NCI-H187 treated with DMSO at 0.1 percent for 48 hours (cell line): ENCODE data around the gene SLCO1C1.
A peak's percentile ranks its signal among the peaks of the same experiment; 100 is the strongest.
"Not testable (repeated sequence)": the region's sequence is repeated elsewhere in the genome, so short reads cannot be mapped to it uniquely, and the experiment has no call there.

Experiments
- DNase-seq: peaks from one replicate; lab custom pipeline; 2025; lab: John Stamatoyannopoulos, UW

The SLCO1C1 gene, protein sequence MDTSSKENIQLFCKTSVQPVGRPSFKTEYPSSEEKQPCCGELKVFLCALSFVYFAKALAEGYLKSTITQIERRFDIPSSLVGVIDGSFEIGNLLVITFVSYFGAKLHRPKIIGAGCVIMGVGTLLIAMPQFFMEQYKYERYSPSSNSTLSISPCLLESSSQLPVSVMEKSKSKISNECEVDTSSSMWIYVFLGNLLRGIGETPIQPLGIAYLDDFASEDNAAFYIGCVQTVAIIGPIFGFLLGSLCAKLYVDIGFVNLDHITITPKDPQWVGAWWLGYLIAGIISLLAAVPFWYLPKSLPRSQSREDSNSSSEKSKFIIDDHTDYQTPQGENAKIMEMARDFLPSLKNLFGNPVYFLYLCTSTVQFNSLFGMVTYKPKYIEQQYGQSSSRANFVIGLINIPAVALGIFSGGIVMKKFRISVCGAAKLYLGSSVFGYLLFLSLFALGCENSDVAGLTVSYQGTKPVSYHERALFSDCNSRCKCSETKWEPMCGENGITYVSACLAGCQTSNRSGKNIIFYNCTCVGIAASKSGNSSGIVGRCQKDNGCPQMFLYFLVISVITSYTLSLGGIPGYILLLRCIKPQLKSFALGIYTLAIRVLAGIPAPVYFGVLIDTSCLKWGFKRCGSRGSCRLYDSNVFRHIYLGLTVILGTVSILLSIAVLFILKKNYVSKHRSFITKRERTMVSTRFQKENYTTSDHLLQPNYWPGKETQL

DNA sequence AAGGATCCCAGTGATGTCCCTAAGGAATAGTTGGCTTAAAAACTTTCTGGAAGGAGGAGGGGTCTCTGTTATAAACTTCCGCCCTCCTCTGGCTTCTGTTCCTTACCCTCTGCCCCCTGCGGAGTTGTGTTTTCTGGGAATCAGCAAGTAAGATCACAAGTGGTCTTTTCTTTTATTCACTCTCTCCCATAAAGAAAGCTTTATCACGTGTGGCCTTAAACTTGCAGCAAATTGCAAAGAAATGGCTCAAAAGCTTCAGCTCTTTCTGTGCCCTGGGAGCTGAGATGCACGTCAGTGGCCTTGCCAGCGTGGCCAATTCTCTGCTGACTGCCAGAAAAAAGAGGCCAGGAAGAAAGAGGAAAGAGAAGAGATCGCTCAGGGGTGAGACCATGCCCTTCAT lies at the start of gene SLCO1C1:
SLCO1C1 (plus strand) TSS at position 101 of the 400 bp plus-strand sequence. CDS start 4,245 bp downstream, outside the sequence.
- DNase-seq: no peak

DNA sequence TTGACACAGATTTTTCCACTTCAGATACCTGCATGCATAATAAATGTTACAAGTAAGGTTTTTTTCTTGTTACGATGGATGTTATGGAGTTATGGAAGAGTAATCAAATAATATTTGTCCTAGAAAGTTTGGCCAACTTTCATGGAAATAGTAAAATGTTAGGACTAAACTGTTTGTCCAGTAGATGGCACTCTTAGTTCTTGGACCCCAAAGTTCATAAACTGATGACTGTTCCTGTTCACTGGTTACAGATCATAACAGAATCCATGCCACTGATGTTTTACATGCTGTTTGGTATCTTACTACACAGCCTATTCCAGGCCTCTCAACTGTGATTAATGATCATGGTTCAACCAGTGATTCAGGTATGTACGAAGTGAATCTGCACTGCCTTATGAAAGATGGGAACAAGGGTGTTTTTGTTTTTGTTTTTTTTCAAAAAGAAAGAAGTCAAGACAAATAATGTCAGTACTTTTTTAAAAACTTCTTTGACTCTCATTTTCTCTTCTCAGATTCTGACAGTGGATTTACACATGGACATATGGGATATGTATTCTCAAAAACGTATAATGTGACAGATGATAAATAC lies 48.8 kb upstream of the SLCO1C1 start:
- peak; percentile 51 for DNase-seq

DNA sequence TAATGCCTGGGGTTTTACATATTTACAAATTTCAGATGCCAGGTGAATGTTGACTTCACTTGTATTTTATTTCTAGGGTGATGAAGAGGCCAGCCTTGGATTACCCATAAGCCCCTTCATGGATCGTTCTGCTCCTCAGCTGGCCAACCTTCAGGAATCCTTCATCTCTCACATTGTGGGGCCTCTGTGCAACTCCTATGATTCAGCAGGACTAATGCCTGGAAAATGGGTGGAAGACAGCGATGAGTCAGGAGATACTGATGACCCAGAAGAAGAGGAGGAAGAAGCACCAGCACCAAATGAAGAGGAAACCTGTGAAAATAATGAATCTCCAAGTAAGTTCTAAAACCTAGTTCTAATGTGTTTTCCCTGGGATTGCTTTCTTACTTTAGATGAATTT lies 41.3 kb upstream of the SLCO1C1 start:
- no peak for DNase-seq

DNA sequence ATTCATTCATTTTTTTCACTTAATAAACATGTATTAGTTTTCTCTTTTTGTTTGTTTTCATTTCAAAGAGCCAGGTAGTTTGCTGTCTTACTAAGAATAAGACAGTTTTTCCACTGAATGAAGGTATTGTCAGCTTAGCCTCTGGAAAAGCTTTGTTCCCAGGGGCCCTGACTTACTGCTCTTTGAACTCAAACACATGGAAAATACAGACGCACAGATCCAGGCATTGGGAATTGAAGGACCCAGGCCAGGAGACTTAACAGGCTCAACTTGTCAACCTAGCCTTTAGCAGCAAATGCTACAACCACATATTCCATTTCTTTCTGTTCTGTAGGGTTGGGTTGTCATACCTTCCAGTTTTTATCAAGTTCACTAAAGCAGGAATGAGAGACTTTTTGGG lies 38.5 kb upstream of the SLCO1C1 start:
- no peak for DNase-seq

DNA sequence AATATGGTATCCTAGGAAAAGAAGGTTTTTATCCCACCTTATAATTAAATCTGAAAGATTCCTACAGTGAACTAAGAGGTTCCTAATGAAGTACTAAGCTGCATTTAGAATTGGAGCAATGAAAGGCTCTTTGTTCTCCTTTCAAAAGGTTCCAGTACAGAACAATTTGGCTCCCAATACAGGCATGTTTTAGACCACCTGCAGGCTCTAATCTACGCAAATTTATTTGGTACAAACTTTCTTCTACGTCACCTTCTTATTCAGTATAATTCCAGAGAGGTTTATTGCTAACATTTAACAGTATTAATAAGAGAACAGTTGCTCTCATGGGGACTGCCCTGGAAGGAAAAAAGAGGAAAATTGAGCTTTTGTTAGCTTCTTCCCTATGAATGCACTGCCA lies 37.6 kb upstream of the SLCO1C1 start:
- no peak for DNase-seq

DNA sequence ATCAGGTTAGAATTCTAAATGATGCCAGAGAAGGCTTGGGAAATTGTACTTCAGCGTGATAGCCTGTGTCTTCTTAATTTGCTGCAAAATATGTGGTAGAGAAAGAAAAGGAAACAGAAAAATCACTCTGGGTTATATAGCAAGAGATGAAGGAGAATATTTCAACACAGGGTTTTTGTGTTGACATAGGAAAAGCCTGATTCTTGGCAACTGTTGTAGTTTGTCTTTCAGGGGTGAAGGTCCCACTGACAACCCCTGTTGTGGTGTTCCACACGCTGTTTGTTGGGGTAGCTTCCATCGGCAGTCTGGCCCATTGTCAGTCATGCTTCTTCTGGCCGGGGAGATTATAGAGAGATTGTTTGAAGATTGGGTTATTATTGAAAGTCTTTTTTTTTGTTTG lies 13.8 kb upstream of the SLCO1C1 start:
- DNase-seq: no peak

DNA sequence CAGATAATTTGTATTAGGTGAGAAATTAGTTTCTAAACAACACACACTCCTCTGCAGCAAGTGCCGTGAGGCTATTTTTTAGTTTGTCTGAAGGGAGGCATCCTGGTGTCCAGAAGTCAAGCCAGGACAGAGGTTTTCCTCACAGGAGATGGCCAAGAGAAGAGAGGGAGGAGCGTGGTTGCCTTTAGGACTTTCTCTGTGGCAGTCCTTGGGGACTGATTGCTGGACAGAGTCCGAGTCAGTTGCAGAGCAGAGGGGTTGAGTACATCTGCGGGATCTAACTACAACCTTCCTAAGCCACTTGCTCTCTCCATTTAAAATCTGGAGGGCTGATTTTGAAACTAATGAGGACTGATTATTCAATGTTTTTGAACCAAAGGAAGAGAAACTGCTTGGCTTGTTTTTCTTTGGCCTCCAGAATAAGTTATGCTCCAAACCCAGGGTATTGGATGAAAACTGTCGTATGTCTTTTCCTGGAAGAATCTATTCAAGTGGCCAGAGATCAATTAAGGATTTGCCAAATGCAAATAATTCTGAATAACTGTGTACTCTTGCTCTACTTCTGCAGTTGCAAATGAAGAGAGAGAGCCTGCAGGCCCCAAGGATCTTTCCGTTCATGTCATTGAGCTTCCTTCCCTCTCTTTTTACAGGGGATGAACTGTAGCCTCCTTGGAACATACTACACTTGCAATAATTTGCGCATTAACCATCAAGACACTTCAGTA lies 1.2 kb downstream of the SLCO1C1 start:
- DNase-seq: no peak

DNA sequence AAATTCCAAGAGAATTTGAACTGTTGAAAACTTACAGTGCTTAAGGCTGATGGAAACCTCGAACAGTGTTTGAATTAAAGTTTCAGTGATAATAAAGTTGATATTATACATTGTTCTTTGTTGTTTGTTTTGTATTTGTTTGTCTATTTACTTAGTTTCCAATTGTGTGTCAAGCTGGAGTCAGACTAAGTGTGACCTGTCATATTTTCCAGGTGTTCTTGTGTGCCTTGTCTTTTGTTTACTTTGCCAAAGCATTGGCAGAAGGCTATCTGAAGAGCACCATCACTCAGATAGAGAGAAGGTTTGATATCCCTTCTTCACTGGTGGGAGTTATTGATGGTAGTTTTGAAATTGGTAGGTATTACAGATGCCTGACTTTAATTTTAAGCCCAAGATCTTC lies 6.0 kb downstream of the SLCO1C1 start:
- no peak for DNase-seq

DNA sequence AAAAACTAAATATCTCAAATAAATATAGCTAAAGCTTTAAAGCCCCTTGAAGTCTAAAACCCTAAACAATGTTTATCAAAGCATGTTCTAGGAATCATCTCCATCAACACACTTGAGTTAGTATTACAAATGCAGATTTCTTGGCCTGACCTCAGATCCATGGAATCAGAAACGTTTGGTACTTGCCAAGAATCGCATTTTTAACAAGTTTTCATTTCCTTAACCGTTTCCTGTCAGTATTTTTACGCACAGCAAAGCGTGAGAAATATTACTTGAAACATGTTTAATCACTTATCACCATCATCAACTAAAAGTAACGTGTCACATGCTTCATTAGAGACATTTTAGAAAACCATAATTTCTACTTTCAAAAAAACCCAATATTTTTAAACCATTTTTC lies 9.7 kb downstream of the SLCO1C1 start:
- DNase-seq: no peak

DNA sequence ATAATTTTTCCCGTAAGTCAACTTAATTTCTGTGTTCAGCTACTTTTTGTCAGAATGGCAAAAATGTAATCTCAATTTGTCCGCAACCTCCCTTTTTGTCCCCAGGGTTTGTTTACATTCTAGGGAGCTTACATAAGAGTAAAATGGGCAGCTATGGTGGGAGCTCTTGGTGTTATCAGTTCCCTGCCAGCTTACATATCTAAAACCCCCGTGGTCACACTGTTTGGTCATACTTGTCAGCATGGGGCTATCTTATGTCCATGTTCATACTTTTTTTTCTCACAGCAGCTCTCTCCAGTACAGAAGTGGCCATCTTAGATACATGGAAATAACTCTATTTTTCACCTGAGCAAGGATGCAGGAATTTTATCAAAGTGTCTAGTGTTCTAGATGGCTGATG lies 16.7 kb downstream of the SLCO1C1 start:
- no peak for DNase-seq

DNA sequence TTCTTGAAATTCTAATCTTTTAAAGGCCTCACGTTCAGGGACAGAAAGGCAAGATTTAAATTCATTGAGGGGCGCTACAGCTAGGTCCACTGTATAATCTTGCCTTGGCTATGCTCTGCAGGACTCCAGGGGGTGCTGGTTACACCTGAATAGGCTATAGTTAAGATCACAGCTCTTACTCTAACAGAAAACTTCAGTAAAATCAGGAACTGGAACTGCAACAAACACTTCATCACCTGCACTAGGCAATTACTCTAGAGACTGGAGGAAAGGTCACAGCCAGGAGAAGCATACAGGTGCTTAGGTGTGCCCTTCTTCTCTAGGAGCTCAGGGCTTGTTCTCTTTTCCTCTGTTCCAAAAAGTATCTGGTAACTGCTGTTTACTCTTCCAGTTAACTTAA lies 20.9 kb downstream of the SLCO1C1 start:
- DNase-seq: no peak

DNA sequence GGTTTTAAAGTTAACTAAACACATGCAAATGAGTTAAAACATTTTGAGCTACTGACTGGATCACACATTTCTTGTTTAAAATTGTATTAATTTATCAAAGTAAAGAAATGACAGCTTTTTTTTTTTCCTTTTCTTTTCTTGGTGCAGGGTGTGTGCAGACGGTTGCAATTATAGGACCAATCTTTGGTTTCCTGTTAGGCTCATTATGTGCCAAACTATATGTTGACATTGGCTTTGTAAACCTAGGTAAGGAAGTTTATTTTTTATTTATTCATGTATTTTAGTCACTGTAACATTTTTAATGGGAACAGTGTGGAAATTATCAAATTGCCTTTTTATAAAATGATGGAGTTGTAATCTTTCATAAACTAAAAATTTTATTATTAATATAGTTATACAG lies 21.9 kb downstream of the SLCO1C1 start:
- no peak for DNase-seq

DNA sequence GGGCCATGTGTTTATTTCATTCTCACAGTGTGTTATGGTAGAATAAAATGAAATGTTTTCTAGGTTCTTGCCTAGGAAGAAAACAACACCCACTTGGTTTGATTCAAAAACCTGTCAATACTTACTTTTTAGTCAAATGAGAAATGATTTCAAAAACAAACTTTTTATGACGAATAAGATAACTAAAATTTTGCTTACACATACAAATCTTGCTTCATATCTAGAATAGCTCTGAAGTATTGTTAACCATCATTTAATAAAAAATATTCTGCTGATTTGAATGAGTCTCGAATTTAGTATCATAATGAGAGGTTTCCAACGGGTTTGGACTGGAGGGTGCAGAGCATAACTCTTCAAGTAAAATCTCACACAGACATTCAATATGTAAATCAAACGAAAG lies 23.2 kb downstream of the SLCO1C1 start:
- DNase-seq: no peak

DNA sequence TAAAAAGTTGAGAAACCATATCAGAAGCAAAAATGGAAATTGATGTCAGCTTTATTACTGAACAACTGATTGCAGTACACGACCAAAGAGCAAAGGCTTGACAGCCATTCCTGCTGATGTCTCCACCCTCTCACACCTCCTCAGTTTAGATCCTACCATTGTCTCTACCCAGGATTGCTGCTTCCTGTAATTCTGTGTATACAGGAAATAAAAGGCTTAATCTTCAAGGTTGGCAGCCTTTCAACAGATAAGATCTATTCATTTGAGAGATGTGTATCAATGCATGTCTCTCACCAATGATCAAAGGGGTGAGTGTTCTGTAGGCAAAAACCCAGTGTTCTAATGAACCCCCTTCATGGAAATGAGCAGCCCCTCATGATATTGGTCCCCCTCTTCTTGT lies 27.0 kb downstream of the SLCO1C1 start:
- no peak for DNase-seq

DNA sequence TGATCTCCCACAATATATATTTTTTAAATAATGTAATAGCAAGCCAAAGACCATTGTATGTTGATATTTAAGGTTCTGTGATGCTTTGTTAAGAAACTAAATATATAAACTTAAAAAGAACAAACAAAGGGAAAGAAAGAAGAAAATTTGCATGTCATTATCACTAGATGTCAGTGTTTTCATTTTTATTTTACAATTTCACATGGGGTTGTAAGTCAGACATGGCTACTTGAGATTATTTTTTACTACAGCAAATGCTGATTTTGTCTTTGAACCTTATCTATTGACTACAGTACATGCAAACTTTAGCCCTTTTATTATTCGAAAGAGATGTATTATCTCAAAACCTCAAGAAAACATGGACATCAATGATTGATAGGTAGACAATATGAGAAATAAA lies 36.1 kb downstream of the SLCO1C1 start:
- DNase-seq: no peak

DNA sequence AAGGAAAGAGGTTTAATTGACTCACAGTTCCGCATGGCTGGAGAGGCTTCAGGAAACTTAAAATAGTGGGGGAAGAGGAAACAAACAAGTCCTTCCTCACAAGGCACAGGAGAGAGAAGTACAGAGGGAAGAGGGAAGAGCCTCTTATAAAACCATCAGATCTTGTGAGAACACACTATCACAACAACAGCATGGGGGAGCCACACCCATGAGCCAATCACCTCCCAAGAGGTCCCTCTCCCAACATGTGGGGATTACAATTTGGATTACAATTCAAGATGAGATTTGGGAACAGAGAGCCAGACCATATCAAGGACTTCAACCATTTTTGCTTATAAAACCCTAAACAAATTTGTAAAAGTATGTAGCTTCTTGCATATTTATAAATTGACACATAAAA lies 45.8 kb downstream of the SLCO1C1 start:
- DNase-seq: no peak

DNA sequence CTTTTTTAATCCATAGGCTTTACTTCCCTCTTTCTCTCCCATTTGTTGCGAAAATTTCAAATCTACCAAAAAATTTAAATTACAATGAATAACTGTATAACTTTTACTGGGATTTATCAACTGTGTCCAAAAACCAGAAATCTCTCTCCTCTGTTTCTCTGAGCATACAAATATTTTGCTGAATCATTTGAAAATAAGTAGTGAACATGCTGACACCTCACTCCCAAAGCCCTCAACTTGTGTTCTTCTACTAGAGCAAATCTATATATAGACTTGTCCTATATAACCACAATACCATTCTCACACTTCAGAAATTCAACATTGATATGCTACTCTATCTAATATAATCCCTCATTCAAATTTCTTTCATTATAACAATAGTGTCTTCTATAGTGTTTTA lies 53.1 kb downstream of the SLCO1C1 start:
- DNase-seq: no peak

DNA sequence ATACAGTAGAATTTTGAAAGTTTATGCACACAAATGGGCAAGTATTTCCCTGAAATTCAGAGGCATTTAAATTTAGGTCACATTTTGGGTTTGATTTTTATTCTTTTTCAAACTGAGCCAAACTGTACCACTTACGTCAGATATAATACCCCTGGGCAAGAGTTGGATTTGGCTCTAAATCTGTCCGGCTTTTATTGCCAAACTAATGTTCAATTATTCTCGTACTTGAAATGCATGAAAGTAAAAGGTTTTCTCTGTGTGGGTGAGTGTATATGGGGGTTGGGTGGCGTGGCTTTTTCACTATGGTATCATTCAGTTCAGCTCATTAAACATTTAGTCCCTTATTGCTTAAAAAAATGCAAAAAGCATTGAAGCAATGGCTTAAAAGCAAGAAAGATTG lies 55.9 kb downstream of the SLCO1C1 start:
- DNase-seq: no peak

DNA sequence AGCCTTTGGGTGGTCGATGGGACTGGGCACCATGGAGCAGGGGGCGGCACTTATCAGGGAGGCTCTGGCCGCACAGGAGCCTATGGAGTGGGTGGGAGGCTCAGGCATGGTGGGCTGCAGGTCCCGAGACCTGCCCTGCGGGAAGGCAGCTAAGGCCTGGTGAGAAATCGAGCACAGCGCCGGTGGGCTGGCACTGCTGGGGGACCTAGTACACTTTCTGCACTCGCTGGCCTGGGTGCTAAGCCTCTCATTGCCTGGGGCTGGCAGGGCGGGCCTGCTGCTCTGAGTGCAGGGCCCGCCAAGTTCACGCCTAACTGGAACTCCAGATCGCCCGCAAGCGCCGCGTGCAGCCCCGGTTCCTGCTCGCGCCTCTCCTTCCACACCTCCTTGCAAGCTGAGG lies 82.3 kb downstream of the SLCO1C1 start:
- DNase-seq: no peak

DNA sequence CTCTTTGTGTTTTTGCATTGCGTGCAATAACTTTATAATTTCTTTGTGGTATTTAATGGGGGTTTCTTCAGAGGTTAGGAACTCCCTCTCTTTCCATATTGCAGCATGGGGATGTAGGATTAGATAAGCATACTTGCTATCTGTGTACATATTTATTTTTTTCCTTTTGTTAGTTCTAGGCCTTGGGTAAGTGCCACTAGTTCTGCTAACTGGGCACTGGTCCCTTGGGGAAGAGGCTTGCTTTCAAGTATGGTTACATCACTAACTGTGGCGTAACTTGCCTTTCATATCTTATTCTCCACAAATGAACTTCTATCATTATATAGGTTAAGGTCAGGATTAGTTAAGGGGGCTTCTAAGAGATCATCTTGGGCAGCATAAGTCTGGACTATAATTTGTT lies 83.8 kb downstream of the SLCO1C1 start:
- no peak for DNase-seq

DNA sequence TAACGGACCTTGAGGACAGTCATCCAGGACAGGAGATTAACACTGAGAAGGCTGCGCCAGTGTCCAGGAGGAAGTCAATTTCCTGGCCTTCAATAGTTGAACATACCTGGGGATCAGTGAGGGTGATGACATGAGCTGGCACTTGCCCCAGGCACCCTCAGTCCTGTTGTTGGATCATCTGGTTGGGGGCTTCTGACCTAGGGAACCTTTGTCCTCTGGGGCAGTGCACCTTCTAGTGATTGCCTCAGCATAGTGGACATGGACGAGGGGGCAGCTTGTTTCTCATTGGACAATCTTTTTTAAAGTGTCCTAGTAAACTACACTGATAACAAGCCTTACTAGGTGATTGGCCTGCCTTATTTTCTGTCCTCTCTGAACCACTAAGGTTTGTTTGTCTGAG lies 84.8 kb downstream of the SLCO1C1 start:
- not testable (repeated sequence) for DNase-seq

DNA sequence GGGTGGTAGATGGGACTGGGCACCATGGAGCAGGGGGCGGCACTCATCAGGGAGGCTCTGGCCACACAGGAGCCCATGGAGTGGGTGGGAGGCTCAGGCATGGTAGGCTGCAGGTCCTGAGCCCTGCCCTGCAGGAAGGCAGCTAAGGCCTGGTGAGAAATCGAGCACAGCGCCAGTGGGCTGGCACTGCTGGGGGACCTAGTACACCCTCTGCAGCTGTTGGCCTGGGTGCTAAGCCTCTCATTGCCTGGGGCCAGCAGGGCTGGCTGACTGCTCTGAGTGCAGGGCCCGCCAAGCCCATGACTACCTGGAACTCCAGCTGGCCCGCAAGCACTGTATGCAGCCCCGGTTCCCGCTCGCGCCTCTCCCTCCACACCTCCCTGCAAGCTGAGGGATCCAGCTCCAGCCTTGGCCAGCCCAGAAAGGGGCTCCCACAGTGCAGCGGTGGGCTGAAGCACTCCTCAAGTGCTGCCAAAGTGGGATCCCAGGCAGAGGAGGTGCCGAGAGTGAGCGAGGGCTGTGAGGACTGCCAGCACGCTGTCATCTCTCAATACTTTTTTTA lies 88.7 kb downstream of the SLCO1C1 start:
- not testable (repeated sequence) for DNase-seq
